Gastroesophageal sphincter (tissue), 3 donors: Measurements from ENCODE around the gene SMIM38.

Experiments
- CTCF ChIP-seq, 4 experiments: fragments of 200-600 bp in 2 of 4; fragments of 450-650 bp in 2 of 4; sonication (generic) in 1 of 4; IDR thresholded peaks; one replicate each; pipeline ENCODE4 v1.5.1; 2017 to 2019; ENCODE audit warnings: antibody characterized with exemption in 4 of 4, mild to moderate bottlenecking in 2 of 4, moderate library complexity in 2 of 4
- POLR2A ChIP-seq, 2 donors: fragments of 450-650 bp; IDR thresholded peaks; one replicate each; pipeline ENCODE4 v1.6.1; 2017; ENCODE audit warnings: antibody characterized with exemption in 2 of 2, mild to moderate bottlenecking in 2 of 2, moderate library complexity in 1 of 2
- POLR2AphosphoS5 ChIP-seq: sonication (generic); formaldehyde crosslinking; IDR thresholded peaks from one replicate; pipeline ENCODE4 v1.6.1; 2017; ENCODE audit warnings: antibody characterized with exemption

- no peak for TF ChIP-seq CTCF (IDR thresholded peaks at IDR 0.05)
- no peak for TF ChIP-seq POLR2A (IDR thresholded peaks at IDR 0.05)
- no peak for TF ChIP-seq POLR2AphosphoS5
Observed at GRCh38 chr11:69195824-69196782, 40.4 kb downstream of the SMIM38 start.
